GM20000 (cell line): ENCODE results near the gene SRP72.

ENCODE experiments used
- DNase-seq: peaks from one replicate; pipeline ENCODE4 v3.0.0; 2012; ENCODE audit warnings: low spot score
- TF ChIP-seq, protein P1 (sequence below): IDR thresholded peaks from 2 replicates; pipeline ENCODE4 v1.5.1; 2012; ENCODE audit warnings: mild to moderate bottlenecking, control low read depth; ENCODE audit errors: extremely low read depth, missing control alignments

SRP72 gene

DNA sequence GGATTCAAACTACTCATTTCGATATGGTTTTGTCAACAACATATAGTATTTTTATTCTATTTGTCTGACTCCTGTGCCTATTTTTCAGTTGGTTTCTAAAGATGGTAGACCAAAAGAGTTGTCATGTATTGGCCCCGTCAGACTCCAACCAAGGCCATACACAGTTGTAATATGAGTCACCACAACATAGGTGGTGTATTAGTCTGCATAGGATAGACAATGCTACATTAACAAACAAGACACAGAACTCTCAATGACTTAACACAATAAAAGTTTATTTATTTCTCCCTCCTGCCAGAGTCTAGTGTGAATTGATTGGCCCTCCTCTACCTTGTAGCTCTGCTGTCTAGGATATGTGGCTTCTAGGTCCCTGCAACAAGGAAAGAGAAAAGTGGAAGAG, 84.1 kb downstream of the SRP72 start:
- TF ChIP-seq, protein P1, sequence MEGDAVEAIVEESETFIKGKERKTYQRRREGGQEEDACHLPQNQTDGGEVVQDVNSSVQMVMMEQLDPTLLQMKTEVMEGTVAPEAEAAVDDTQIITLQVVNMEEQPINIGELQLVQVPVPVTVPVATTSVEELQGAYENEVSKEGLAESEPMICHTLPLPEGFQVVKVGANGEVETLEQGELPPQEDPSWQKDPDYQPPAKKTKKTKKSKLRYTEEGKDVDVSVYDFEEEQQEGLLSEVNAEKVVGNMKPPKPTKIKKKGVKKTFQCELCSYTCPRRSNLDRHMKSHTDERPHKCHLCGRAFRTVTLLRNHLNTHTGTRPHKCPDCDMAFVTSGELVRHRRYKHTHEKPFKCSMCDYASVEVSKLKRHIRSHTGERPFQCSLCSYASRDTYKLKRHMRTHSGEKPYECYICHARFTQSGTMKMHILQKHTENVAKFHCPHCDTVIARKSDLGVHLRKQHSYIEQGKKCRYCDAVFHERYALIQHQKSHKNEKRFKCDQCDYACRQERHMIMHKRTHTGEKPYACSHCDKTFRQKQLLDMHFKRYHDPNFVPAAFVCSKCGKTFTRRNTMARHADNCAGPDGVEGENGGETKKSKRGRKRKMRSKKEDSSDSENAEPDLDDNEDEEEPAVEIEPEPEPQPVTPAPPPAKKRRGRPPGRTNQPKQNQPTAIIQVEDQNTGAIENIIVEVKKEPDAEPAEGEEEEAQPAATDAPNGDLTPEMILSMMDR = no peak
- no peak for DNase-seq

DNA sequence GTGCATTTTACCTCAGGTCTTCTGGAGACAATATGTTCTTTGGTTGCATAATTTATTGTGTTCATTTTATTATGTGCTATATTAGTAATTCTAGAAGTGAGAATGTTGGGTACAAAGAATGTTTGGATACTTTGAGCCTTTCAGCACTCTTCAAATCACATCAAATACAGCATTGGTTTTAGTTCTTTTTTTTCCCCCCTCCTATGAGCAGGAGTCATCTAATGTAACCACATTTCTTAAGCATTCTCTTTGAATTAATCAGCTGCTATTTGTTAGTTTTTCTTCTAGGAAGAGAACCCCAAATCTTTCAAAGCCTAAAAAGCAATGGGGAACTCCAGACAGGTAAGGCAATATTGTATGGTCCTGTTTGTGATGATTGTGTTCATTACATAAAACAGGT, 84.9 kb downstream of the SRP72 start:
- TF ChIP-seq, protein P1 = no peak
- no peak for DNase-seq
